OCI-LY7 (cell line): ENCODE results near the gene ZKSCAN7. TPM values are rescaled to one million over a fixed set of nuclear protein-coding genes. Genes with fewer than 3 reads are reported as not detected.

ENCODE experiments used
- Bru-seq: library from RNA; stranded (reverse); fragments of 400-500 nt; gene quantifications from one replicate; lab custom pipeline; 2021; lab: Mats Ljungman, UMichigan
- BruChase-seq, 2 experiments: library from RNA; stranded (reverse); fragments of 400-500 nt; gene quantifications; one replicate each; lab custom pipeline; 2021; lab: Mats Ljungman, UMichigan
- BruUV-seq: library from RNA; stranded (reverse); fragments of 400-500 nt; replicated peaks from 2 replicates; lab custom pipeline; 2021; lab: Mats Ljungman, UMichigan
- CTCF ChIA-PET: fragments of 300-600 bp; sonication (Branson Sonifier 250); formaldehyde crosslinking; loops from one replicate; lab custom pipeline; 2022; ENCODE audit warnings: antibody characterized with exemption; ENCODE audit not compliant: unreplicated experiment; lab: Charles Lee
- POLR2A ChIA-PET: fragments of 300-600 bp; sonication (Branson Sonifier 250); formaldehyde crosslinking; loops from one replicate; lab custom pipeline; 2022; ENCODE audit warnings: antibody characterized with exemption; lab: Charles Lee
- DNase-seq: peaks from one replicate; pipeline ENCODE4 v3.0.0-alpha.2; 2015; ENCODE audit warnings: low spot score
- H2AFZ ChIP-seq: fragments of 200-600 bp; sonication (generic), shearing (Covaris generic); 2 replicates; pipeline ENCODE4 v1.6.1; 2014; ENCODE audit warnings: mild to moderate bottlenecking, antibody characterized with exemption, low read length, moderate library complexity
- H3K27ac ChIP-seq: fragments of 200-600 bp; sonication (generic); 2 replicates; pipeline ENCODE4 v1.5.1; 2014; ENCODE audit warnings: mixed run types, low read depth, mild to moderate bottlenecking, moderate library complexity, low read length, inconsistent platforms; ENCODE audit not compliant: poor library complexity, severe bottlenecking
- H3K36me3 ChIP-seq: fragments of 200-600 bp; sonication (generic); 2 replicates; pipeline ENCODE4 v1.6.1; 2014; ENCODE audit warnings: mild to moderate bottlenecking, antibody characterized with exemption, low read length, moderate library complexity, mixed read lengths; ENCODE audit not compliant: insufficient read depth
- H3K4me1 ChIP-seq: fragments of 200-600 bp; sonication (generic); 2 replicates; pipeline ENCODE4 v1.5.1; 2014; ENCODE audit warnings: mild to moderate bottlenecking, low read length; ENCODE audit not compliant: insufficient read depth, poor library complexity, severe bottlenecking
- H3K4me2 ChIP-seq: fragments of 200-600 bp; sonication (generic); 2 replicates; pipeline ENCODE4 v1.6.1; 2014; ENCODE audit warnings: mild to moderate bottlenecking, low read length
- H3K4me3 ChIP-seq: fragments of 200-600 bp; sonication (generic); 2 replicates; pipeline ENCODE4 v1.5.1; 2014; ENCODE audit warnings: mild to moderate bottlenecking, low read depth, low read length; ENCODE audit not compliant: poor library complexity, severe bottlenecking
- H3K79me2 ChIP-seq: fragments of 200-600 bp; sonication (generic); 2 replicates; pipeline ENCODE4 v1.6.1; 2016; ENCODE audit warnings: low read depth, mild to moderate bottlenecking, low read length, moderate library complexity, mixed read lengths; ENCODE audit not compliant: insufficient read depth
- H3K9me2 ChIP-seq: fragments of 200-600 bp; sonication (generic); 2 replicates; pipeline ENCODE4 v1.6.1; 2016; ENCODE audit warnings: mild to moderate bottlenecking, low read length, mixed read lengths; ENCODE audit not compliant: insufficient read depth
- H3K9me3 ChIP-seq: fragments of 200-600 bp; sonication (generic); 2 replicates; pipeline ENCODE4 v1.6.1; 2014; ENCODE audit warnings: mild to moderate bottlenecking, mixed run types, low read length, mixed read lengths
- H4K20me1 ChIP-seq: fragments of 200-600 bp; sonication (generic); 2 replicates; pipeline ENCODE4 v1.6.1; 2014; ENCODE audit warnings: mild to moderate bottlenecking, antibody characterized with exemption, low read length, moderate library complexity, mixed read lengths; ENCODE audit not compliant: insufficient read depth
- CTCF ChIP-seq: fragments of 200-600 bp; sonication (generic); conservative IDR thresholded peaks from 2 replicates; pipeline ENCODE4 v1.5.1; 2014; ENCODE audit warnings: mild to moderate bottlenecking, antibody characterized with exemption, low read length, moderate library complexity, mixed read lengths
- EZH2phosphoT487 ChIP-seq: fragments of 200-600 bp; sonication (generic); IDR thresholded peaks from 2 replicates; pipeline ENCODE4 v1.6.1; 2018; ENCODE audit warnings: low read depth, borderline replicate concordance, mild to moderate bottlenecking, mixed run types, antibody characterized with exemption, low read length, moderate library complexity, mixed read lengths
- intact Hi-C: fragments of 100-400 bp; cut with micrococcal nuclease; formaldehyde crosslinking; loops from one replicate; pipeline ENCODE4 v1.10.0; 2022; ENCODE audit not compliant: unreplicated experiment
- long read RNA-seq: library from polyadenylated mRNA; stranded (forward); transcript quantifications from one replicate; pipeline ENCODE4 v2.0.0, GENCODE V29; 2022
- total RNA-seq, 2 experiments: library from RNA; depleted of rRNA in 1 of 2; stranded (reverse); fragments of >200 nt in 1 of 2; shearing (Covaris generic) in 1 of 2; gene quantifications; 2 replicates each; pipeline ENCODE4 v1.2.3, GENCODE V29; 2014 to 2022

Gene ZKSCAN7
- total RNA-seq (2014; rRNA removed; shearing (Covaris generic)) (not detected in 2 replicates), total RNA-seq (2022) (not detected in 2 replicates), Bru-seq, nascent RNA (percentile 5 among the genes with signal in this experiment), BruChase-seq, experiment 1, labeled RNA remaining after a 6-hour chase (not detected), BruChase-seq, experiment 2, labeled RNA remaining after a 2-hour chase (not detected)
- long read RNA-seq, partial matches to known transcripts = 0 of 1 reads
- long read RNA-seq, other reads (novel, unspliced or antisense) = 1 of 1 reads

GRCh38 chr3:44554626-44555592 lies at the start of gene ZKSCAN7:
TSS of gene ZKSCAN7 (plus strand) at chr3:44555193. CDS start at chr3:44557048, 1,855 bp downstream.
- H3K9me3 ChIP-seq = no peaks in the 10 kb centered on the region
- H3K27ac ChIP-seq = no peak within 1 kb of the TSS
- no peaks in the 10 kb centered on the region for H3K79me2 ChIP-seq
- ChIA-PET POLR2A (no interaction called here), CTCF (no interaction called here)
- H2AFZ ChIP-seq = no peak within 1 kb of the TSS
- H3K4me2 ChIP-seq = peak within 1 kb of the TSS; percentile 44; the same call in 1 of the 2 replicates
- intact Hi-C loops = no loop called here
- DNase-seq = no peak
- H3K4me1 ChIP-seq = no peaks in the 10 kb centered on the region
- no peaks in the 10 kb centered on the region for H3K36me3 ChIP-seq
- no peaks in the 10 kb centered on the region for H4K20me1 ChIP-seq
- no peak for TF ChIP-seq CTCF
- no peak for TF ChIP-seq EZH2phosphoT487
- no peaks in the 10 kb centered on the region for H3K9me2 ChIP-seq
- BruUV-seq = no TSS peak
- no peak within 1 kb of the TSS for H3K4me3 ChIP-seq

GRCh38 chr3:44506556-44506955 lies 48.4 kb upstream of the ZKSCAN7 start:
- H3K4me1 ChIP-seq = peaks cover 6% of the 10 kb centered on the region
- H3K27ac ChIP-seq = no peak overlapping the region
- BruUV-seq = no TSS peak
- intact Hi-C loops = no loop called here
- H3K4me3 ChIP-seq = no peak overlapping the region
- H3K9me2 ChIP-seq = no peaks in the 10 kb centered on the region
- peaks cover 11% of the 10 kb centered on the region; the same call in 1 of the 2 replicates for H3K79me2 ChIP-seq
- no peak for DNase-seq
- no peaks in the 10 kb centered on the region for H4K20me1 ChIP-seq
- H2AFZ ChIP-seq = no peak overlapping the region
- CTCF ChIA-PET = no interaction called here
- no peak overlapping the region for H3K4me2 ChIP-seq
- POLR2A ChIA-PET = interaction anchor here (0.6 kb wide), 1 partner anchor 531 kb away, joined by 6 read pairs; no protein-coding TSS in a partner anchor
- H3K9me3 ChIP-seq = no peaks in the 10 kb centered on the region
- TF ChIP-seq CTCF (no peak), EZH2phosphoT487 (no peak)
- no peaks in the 10 kb centered on the region; the same call in 1 of the 2 replicates for H3K36me3 ChIP-seq
